ENCODE data around the gene CLDND2. TPM values are rescaled to one million over a fixed set of nuclear protein-coding genes. Genes with fewer than 3 reads are reported as not detected.

The CLDND2 gene
- total RNA-seq, 1 experiment from 2014 or later = not detected

Other genes starting within 250 kb of the CLDND2 start
- not detected in 2 replicates for gene SIGLEC9, start 244.1 kb downstream of the CLDND2 start, total RNA-seq (2014; rRNA removed; shearing (Covaris generic))
- not detected in 2 replicates for gene SIGLEC7, start 226.7 kb downstream of the CLDND2 start, total RNA-seq (2014; rRNA removed; shearing (Covaris generic))
- not detected in 2 replicates for gene CD33, start 143.9 kb downstream of the CLDND2 start, total RNA-seq (2014; rRNA removed; shearing (Covaris generic))
- not detected in 2 replicates for gene SIGLECL1, start 117.9 kb downstream of the CLDND2 start, total RNA-seq (2014; rRNA removed; shearing (Covaris generic))
- not detected in 2 replicates for gene IGLON5, start 57.4 kb downstream of the CLDND2 start, total RNA-seq (2014; rRNA removed; shearing (Covaris generic))
- gene VSIG10L, start 26.9 kb downstream of the CLDND2 start, total RNA-seq (2014; rRNA removed; shearing (Covaris generic)) = 0.08 and 0.25 TPM in 2 replicates
- 91.4 and 205 TPM in 2 replicates for gene ETFB, start 2.6 kb downstream of the CLDND2 start, total RNA-seq (2014; rRNA removed; shearing (Covaris generic))
- not detected in 2 replicates for gene NKG7, start 3.7 kb upstream of the CLDND2 start, total RNA-seq (2014; rRNA removed; shearing (Covaris generic))
- gene LIM2, start 19.0 kb upstream of the CLDND2 start, total RNA-seq (2014; rRNA removed; shearing (Covaris generic)) = not detected in 2 replicates
- gene C19orf84, start 21.6 kb upstream of the CLDND2 start, total RNA-seq (2014; rRNA removed; shearing (Covaris generic)) = not detected in 2 replicates
- not detected in 2 replicates for gene SIGLEC10, start 48.6 kb upstream of the CLDND2 start, total RNA-seq (2014; rRNA removed; shearing (Covaris generic))
- not detected in 2 replicates for gene SIGLEC8, start 89.5 kb upstream of the CLDND2 start, total RNA-seq (2014; rRNA removed; shearing (Covaris generic))
- not detected in 2 replicates for gene CEACAM18, start 109.5 kb upstream of the CLDND2 start, total RNA-seq (2014; rRNA removed; shearing (Covaris generic))
- not detected in 2 replicates for gene SIGLEC12, start 132.8 kb upstream of the CLDND2 start, total RNA-seq (2014; rRNA removed; shearing (Covaris generic))
- not detected in 2 replicates for gene SIGLEC6, start 162.7 kb upstream of the CLDND2 start, total RNA-seq (2014; rRNA removed; shearing (Covaris generic))
- gene ZNF175, start 202.3 kb upstream of the CLDND2 start, total RNA-seq (2014; rRNA removed; shearing (Covaris generic)) = 2.6 and 20.7 TPM in 2 replicates